H1 (cell line): Measurements from ENCODE around the gene TTC24. TPM values are rescaled to one million over a fixed set of nuclear protein-coding genes. Genes with fewer than 3 reads are reported as not detected.

ENCODE experiments used
- ATF2 ChIP-seq: IDR thresholded peaks from 2 replicates; pipeline ENCODE4 v1.6.1; 2012; ENCODE audit warnings: low read length, inconsistent platforms
- CHD2 ChIP-seq: IDR thresholded peaks from 2 replicates; pipeline ENCODE4 v1.6.1; 2012; ENCODE audit warnings: low read length, improper control_type of control experiment
- CREB1 ChIP-seq: IDR thresholded peaks from 2 replicates; pipeline ENCODE4 v1.6.1; 2012; ENCODE audit warnings: inconsistent platforms
- RXRA ChIP-seq: IDR thresholded peaks from 2 replicates; pipeline ENCODE4 v1.6.1; 2011; ENCODE audit warnings: low read depth, mild to moderate bottlenecking, low read length, moderate library complexity; ENCODE audit not compliant: insufficient read depth
- SIN3A ChIP-seq, 2 experiments: IDR thresholded peaks in 1 of 2; conservative IDR thresholded peaks in 1 of 2; 2 replicates each; pipeline ENCODE4 v1.6.1; 2011 to 2012; ENCODE audit warnings: low read length in 2 of 2, improper control_type of control experiment in 1 of 2, low read depth in 1 of 2, mild to moderate bottlenecking in 1 of 2
- SP1 ChIP-seq: IDR thresholded peaks from 2 replicates; pipeline ENCODE4 v1.6.1; 2011; ENCODE audit warnings: low read depth, low read length
- TCF12 ChIP-seq: IDR thresholded peaks from 2 replicates; pipeline ENCODE4 v1.6.1; 2011; ENCODE audit warnings: low read depth, mild to moderate bottlenecking, low read length
- YY1 ChIP-seq: IDR thresholded peaks from 2 replicates; pipeline ENCODE4 v1.6.1; 2011; ENCODE audit warnings: low read depth, mild to moderate bottlenecking, low read length
- polyA plus RNA-seq, 7 experiments: library from polyadenylated mRNA; depleted of rRNA in 3 of 7; stranded (reverse) in 5 of 7; unstranded in 2 of 7; fragments of >200 nt in 5 of 7; fragments of 200-250 nt in 2 of 7; gene quantifications; 1 replicate in 5 of 7; 2 replicates in 1 of 7; 4 replicates in 1 of 7; pipeline versions ENCODE4 v1.2.1 to v1.2.3, GENCODE V29; 2011 to 2013; ENCODE audit warnings: missing spikeins in 2 of 7, mixed read lengths in 2 of 7
- total RNA-seq: library from RNA; stranded (reverse); fragmentation: NEBNext Ultra II Directional; extraction: Animal tissue kit (Norgen Biotek cat#: 25700); gene quantifications from 2 replicates; pipeline ENCODE4 v1.2.1, GENCODE V29; 2021

Gene TTC24
- total and polyA plus RNA-seq, 2 of the 8 experiments (the other 6 are each of a cell fraction or from before 2014, with no cell fraction given): 0.08 TPM; not detected in 1

GRCh38 chr1:156543066-156543465, 36.5 kb upstream of the TTC24 start (continued):
- TF ChIP-seq ATF2 (no peak), SIN3A (conservative IDR thresholded peaks at IDR 0.05 in 1 of 2, IDR thresholded peaks at IDR 0.05 in 1 of 2; ENCODE audit: low read depth in 1 of 2, low read length in 2 of 2) (no peak), YY1 (no peak), CREB1 (no peak), RXRA (no peak), SP1 (no peak), TCF12 (no peak), CHD2 (no peak)
